GM10266 (cell line): ENCODE data around the gene C11orf58.

Experiments used
- DNase-seq: peaks from one replicate; pipeline ENCODE4 v3.0.0; 2012; ENCODE audit errors: extremely low spot score
- TF ChIP-seq, protein P1 (sequence below): IDR thresholded peaks from 2 replicates; pipeline ENCODE4 v1.5.1; 2012; ENCODE audit warnings: mild to moderate bottlenecking, low read depth; ENCODE audit not compliant: control insufficient read depth, insufficient read depth; ENCODE audit errors: missing control alignments

Gene C11orf58

DNA sequence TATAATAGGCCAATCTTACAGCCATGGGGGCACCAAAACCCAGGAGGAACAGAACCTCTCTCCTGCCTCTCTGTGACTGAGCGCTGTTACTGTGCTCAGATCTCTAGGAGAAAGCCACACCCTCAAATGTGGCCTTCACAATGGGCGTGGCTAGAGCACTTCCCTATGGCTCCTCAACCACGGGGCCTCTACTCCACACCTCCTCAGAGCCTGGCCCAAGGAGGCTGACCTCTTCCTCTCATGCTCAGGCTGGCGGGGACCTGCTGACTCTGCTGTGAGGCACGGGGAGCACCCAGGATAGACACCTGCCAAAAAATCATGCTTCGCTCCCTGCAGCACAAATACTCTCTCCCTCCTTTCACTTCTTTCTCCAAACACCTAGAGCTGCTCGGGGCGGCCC, 41.0 kb downstream of the C11orf58 start:
- DNase-seq: no peak
- TF ChIP-seq, protein P1, sequence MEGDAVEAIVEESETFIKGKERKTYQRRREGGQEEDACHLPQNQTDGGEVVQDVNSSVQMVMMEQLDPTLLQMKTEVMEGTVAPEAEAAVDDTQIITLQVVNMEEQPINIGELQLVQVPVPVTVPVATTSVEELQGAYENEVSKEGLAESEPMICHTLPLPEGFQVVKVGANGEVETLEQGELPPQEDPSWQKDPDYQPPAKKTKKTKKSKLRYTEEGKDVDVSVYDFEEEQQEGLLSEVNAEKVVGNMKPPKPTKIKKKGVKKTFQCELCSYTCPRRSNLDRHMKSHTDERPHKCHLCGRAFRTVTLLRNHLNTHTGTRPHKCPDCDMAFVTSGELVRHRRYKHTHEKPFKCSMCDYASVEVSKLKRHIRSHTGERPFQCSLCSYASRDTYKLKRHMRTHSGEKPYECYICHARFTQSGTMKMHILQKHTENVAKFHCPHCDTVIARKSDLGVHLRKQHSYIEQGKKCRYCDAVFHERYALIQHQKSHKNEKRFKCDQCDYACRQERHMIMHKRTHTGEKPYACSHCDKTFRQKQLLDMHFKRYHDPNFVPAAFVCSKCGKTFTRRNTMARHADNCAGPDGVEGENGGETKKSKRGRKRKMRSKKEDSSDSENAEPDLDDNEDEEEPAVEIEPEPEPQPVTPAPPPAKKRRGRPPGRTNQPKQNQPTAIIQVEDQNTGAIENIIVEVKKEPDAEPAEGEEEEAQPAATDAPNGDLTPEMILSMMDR: no peak

DNA sequence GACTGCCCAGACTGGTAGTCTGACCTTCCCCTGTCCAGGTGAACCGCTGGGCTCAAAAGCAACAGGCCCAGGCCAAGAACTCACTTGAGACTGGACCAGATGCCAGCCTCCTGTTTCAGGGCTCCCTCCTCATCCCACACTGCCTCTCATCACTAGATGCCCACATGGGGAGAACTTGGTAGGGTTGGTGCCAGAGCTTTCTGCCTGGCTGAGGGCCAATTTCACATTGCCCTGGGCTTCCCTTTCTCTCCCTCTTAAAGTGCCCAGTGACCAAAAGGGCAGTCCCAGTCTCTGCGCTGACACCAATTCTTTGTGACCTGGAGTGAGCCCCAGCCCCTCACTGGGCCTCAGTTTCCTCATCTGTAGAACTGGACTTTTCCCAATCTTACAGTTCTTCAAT, 41.7 kb downstream of the C11orf58 start:
- no peak for DNase-seq
- TF ChIP-seq, protein P1: no peak

DNA sequence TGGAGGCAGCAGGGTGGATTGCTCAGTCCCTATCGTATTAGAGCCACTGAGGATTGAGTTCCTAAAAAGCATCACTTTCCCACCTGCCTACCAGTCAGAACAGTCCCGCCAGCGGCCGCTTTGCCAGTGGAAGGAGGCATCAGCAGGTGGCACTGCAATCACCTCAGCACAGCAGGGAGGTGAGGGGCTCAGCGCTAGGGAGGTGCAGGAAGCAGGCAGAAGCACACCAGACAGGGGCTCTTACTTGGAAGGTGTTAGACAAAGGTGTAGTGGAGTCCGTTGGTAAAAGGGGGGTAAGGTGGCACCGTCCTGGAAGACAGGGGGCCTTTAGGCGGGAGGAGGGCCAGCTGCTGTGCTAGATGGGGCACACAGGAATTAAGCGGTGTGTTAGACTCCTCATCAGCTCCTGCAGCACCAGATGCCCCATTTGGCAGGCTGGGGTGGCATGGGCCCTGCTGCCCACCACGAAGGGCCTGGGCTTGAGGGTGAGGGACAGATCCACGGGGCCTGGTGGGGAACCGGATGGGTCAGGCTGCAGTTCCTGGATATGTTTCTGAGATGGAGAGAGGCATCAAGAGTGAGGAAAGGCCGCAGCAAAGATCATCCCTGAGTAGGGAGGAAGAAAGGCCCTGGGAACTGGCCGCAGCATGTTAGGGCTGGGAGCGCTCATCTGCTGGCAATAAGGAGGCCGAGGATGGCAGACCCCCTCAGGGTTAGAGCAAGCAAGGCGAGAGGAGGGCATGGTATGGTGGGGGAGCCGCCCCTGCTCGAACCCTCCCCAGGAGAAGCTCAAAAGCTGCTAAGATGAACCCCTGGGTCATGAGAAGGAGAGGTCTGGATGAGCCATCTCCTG, 42.5 kb downstream of the C11orf58 start:
- TF ChIP-seq, protein P1: no peak
- no peak for DNase-seq

DNA sequence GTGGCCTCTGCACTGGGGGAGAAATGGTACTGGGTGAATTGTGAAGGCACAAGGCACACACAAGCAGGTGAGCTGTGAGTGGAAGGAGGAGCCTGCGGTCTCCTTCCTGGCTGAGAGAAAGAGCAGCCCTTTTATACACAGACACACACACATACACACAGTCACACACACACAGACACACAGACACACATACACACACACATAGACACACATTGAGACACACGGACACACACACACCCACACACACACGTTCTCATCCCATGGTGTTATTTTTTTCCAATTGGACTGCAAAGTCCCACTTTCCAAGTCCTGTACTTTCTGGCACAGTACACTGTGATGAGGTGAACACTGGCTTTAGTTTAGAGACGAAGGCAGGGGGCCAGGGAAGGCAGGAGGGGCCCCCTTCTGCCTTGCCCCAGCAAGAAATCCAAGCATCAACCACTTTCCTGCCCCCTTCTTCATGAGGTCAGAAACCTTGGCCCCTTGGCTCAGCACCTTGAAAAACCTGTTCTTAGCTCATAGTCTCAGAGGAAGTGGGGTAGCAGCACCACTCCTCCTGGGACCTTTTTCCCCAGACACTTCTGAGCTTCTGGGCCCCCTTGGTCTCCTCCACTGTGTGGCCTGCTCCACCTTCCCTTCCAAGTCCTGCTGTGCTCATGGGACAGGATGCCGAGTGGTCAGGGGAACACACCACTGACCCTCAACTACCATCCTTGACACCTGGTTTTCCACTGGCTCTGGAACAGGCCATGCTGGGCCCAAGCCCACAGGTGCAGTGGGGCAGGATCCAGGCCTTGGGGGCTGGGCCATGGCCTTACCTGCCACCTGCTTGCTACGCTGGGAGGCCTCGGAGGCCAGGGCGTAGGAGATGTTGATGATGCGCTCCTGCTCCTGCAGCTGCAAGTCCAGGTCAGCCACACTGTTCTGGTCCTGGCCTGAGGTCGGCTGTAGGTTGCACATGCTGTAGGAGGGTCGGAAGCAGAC, 43.8 kb downstream of the C11orf58 start:
- DNase-seq: no peak

DNA sequence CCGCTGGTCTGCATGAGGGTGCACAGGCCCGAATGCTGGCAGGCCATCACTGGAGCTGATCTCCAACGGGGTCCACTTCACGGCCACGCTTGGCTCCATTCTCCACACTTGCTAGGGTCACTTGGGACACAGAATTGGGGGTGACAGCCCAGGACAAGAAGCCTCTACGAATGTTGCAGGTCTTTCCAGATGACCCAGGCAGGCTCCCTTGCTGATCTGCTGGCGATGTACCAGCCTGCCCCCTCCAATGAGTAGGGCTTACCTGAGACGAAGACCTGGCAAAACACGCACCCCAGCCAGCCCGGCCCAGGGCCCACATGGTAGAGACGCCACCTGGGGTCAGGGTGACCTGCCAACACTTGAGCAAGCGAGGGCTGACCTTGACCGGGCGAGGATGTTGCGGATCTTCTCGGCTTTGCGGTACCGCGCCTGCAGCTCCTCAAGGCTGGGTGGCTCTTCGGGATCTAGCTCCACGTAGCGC, 44.9 kb downstream of the C11orf58 start:
- TF ChIP-seq, protein P1: no peak
- no peak for DNase-seq

More for the DNA sequence above, 43.8 kb downstream of the C11orf58 start:
- TF ChIP-seq, protein P1: no peak

DNA sequence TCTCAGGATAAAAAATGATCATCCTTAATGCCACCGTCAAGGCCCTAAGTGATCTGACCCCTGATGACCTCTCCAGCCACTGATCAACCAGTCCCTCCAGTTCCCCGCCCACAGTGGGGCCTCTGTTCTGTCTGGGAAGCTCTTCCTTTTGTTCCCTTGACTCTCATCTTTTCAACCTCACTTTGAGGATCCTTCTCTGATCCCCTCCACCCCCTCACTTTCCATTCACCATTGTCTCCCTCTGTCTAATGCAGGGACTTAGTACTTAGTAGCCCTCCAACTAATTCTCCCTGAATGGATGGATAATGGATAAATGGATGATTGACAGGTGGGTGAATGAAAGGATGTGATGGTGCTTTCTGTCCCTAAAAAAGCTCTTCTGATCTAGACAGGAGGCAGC, 45.6 kb downstream of the C11orf58 start:
- TF ChIP-seq, protein P1: no peak
- DNase-seq: no peak
